Neural progenitor cell (in vitro differentiated cells): Measurements from ENCODE around the gene ZNF462.

Experiments
- EZH2 ChIP-seq: fragments of 200-600 bp; sonication (generic); IDR thresholded peaks from 2 replicates; pipeline ENCODE4 v1.6.1; 2017; ENCODE audit warnings: antibody characterized with exemption, mild to moderate bottlenecking, moderate library complexity
- TF ChIP-seq, protein P1 (sequence below): fragments of 200-600 bp; sonication (generic); IDR thresholded peaks from 2 replicates; pipeline ENCODE4 v1.5.1; 2017; ENCODE audit warnings: antibody characterized with exemption, mild to moderate bottlenecking

GRCh38 chr9:106859957-106860720, 2.8 kb upstream of the ZNF462 start:
- TF ChIP-seq, protein P1, sequence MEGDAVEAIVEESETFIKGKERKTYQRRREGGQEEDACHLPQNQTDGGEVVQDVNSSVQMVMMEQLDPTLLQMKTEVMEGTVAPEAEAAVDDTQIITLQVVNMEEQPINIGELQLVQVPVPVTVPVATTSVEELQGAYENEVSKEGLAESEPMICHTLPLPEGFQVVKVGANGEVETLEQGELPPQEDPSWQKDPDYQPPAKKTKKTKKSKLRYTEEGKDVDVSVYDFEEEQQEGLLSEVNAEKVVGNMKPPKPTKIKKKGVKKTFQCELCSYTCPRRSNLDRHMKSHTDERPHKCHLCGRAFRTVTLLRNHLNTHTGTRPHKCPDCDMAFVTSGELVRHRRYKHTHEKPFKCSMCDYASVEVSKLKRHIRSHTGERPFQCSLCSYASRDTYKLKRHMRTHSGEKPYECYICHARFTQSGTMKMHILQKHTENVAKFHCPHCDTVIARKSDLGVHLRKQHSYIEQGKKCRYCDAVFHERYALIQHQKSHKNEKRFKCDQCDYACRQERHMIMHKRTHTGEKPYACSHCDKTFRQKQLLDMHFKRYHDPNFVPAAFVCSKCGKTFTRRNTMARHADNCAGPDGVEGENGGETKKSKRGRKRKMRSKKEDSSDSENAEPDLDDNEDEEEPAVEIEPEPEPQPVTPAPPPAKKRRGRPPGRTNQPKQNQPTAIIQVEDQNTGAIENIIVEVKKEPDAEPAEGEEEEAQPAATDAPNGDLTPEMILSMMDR = no peak
- TF ChIP-seq EZH2 = no peak
